DOHH2 (cell line): Measurements from ENCODE around the gene KAT2B.

Source experiments
- H3F3A ChIP-seq: fragments of 200-600 bp; sonication (generic), shearing (Covaris generic); 2 replicates; pipeline ENCODE4 v1.6.0; 2016; ENCODE audit warnings: antibody characterized with exemption, mild to moderate bottlenecking; ENCODE audit not compliant: control insufficient read depth, insufficient read depth
- H3K27ac ChIP-seq: fragments of 200-600 bp; sonication (generic); 2 replicates; pipeline ENCODE4 v1.5.1; 2014; ENCODE audit warnings: low read depth, mild to moderate bottlenecking, low read length, moderate library complexity
- H3K27me3 ChIP-seq: fragments of 200-600 bp; sonication (generic); 2 replicates; pipeline ENCODE4 v1.6.1; 2014; ENCODE audit warnings: mild to moderate bottlenecking, low read length, mixed read lengths; ENCODE audit not compliant: control insufficient read depth
- H3K36me3 ChIP-seq: fragments of 200-600 bp; sonication (generic); 2 replicates; pipeline ENCODE4 v1.6.1; 2014; ENCODE audit warnings: mild to moderate bottlenecking, low read length, moderate library complexity, mixed read lengths; ENCODE audit not compliant: control insufficient read depth
- H3K4me1 ChIP-seq: fragments of 200-600 bp; sonication (generic); 2 replicates; pipeline ENCODE4 v1.6.1; 2014; ENCODE audit warnings: mild to moderate bottlenecking, low read length, mixed read lengths; ENCODE audit not compliant: control insufficient read depth
- H3K4me2 ChIP-seq: fragments of 200-600 bp; sonication (generic); 2 replicates; pipeline ENCODE4 v1.6.0; 2014; ENCODE audit warnings: mild to moderate bottlenecking, low read length, moderate library complexity
- H3K4me3 ChIP-seq: fragments of 200-600 bp; sonication (generic); 2 replicates; pipeline ENCODE4 v1.5.1; 2014; ENCODE audit warnings: mild to moderate bottlenecking, low read length, mixed read lengths
- H3K79me2 ChIP-seq: fragments of 200-600 bp; sonication (generic); 2 replicates; pipeline ENCODE4 v1.6.1; 2014; ENCODE audit warnings: mild to moderate bottlenecking, low read length, mixed read lengths; ENCODE audit not compliant: control insufficient read depth
- H3K9me2 ChIP-seq: fragments of 200-600 bp; sonication (generic); replicated peaks from 2 replicates; pipeline ENCODE4 v1.6.1; 2014; ENCODE audit warnings: mild to moderate bottlenecking, low read length, mixed read lengths; ENCODE audit not compliant: control insufficient read depth
- H3K9me3 ChIP-seq: fragments of 200-600 bp; sonication (generic); 2 replicates; pipeline ENCODE4 v1.6.1; 2014; ENCODE audit warnings: antibody characterized with exemption, low read length, mixed read lengths; ENCODE audit not compliant: control insufficient read depth, insufficient read depth
- H4K20me1 ChIP-seq: fragments of 200-600 bp; sonication (generic); 2 replicates; pipeline ENCODE4 v1.6.0; 2014; ENCODE audit warnings: low read depth, mild to moderate bottlenecking, antibody characterized with exemption, low read length, moderate library complexity; ENCODE audit not compliant: control insufficient read depth, insufficient read depth
- EZH2phosphoT487 ChIP-seq: fragments of 200-600 bp; sonication (generic); IDR thresholded peaks from 2 replicates; pipeline ENCODE4 v1.6.1; 2017; ENCODE audit warnings: borderline replicate concordance, mild to moderate bottlenecking, antibody characterized with exemption, low read length, moderate library complexity, mixed read lengths
- TF ChIP-seq, protein P1 (sequence below): fragments of 200-600 bp; sonication (generic); IDR thresholded peaks from one replicate; pipeline ENCODE4 v1.5.1; 2014; ENCODE audit warnings: antibody characterized with exemption, mild to moderate bottlenecking, low read depth, low read length; ENCODE audit not compliant: poor library complexity, severe bottlenecking

The KAT2B gene

GRCh38 chr3:20095470-20095869 lies 55.2 kb downstream of the KAT2B start:
- TF ChIP-seq, protein P1, sequence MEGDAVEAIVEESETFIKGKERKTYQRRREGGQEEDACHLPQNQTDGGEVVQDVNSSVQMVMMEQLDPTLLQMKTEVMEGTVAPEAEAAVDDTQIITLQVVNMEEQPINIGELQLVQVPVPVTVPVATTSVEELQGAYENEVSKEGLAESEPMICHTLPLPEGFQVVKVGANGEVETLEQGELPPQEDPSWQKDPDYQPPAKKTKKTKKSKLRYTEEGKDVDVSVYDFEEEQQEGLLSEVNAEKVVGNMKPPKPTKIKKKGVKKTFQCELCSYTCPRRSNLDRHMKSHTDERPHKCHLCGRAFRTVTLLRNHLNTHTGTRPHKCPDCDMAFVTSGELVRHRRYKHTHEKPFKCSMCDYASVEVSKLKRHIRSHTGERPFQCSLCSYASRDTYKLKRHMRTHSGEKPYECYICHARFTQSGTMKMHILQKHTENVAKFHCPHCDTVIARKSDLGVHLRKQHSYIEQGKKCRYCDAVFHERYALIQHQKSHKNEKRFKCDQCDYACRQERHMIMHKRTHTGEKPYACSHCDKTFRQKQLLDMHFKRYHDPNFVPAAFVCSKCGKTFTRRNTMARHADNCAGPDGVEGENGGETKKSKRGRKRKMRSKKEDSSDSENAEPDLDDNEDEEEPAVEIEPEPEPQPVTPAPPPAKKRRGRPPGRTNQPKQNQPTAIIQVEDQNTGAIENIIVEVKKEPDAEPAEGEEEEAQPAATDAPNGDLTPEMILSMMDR: no peak
- TF ChIP-seq EZH2phosphoT487: no peak
- no peaks in the 10 kb centered on the region for H4K20me1 ChIP-seq
- H3K79me2 ChIP-seq: no peaks in the 10 kb centered on the region; the same call in 1 of the 2 replicates
- H3K27ac ChIP-seq: no peak overlapping the region
- no peak overlapping the region for H3K4me2 ChIP-seq
- 0 out of 2 replicates have a peak, but pooled peaks cover under 1% of the 10 kb centered on the region for H3K9me3 ChIP-seq
- H3K4me3 ChIP-seq: no peak overlapping the region
- no peaks in the 10 kb centered on the region for H3F3A ChIP-seq
- no peaks in the 10 kb centered on the region for H3K4me1 ChIP-seq
- H3K9me2 ChIP-seq: no peaks in the 10 kb centered on the region
- no peaks in the 10 kb centered on the region for H3K27me3 ChIP-seq
- peaks cover 21% of the 10 kb centered on the region for H3K36me3 ChIP-seq

DNA sequence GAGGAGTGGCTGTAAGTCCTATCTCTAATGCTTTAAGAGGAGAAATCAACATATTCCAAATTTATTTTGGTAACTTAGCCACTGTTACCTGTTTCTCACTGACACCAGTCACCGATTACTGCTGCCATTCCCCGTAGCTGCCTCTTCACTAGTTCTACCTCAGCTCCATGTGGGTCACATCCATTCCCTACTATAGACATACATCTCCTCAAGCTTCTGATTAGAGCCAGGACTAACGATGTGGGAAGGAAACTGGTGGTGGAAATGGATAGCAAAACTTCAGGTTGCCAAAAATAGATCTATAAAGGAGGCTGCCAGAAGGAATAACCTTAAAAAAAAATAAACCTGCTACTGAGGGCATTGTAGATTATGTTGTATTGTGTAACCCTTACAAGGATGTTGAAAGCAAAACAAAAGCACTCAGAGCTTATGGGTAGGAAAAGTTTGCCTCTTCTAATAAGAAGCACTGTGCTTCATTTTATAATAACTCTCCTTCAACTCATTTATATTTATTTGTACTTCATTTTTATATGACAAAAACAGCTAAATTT lies 56.0 kb downstream of the KAT2B start:
- Histone ChIP-seq H3K27ac (no peak overlapping the region), H3K4me2 (no peak overlapping the region), H3K4me1 (no peaks in the 10 kb centered on the region), H3K27me3 (no peaks in the 10 kb centered on the region), H3K36me3 (peaks cover 23% of the 10 kb centered on the region), H3K79me2 (no peaks in the 10 kb centered on the region), H3F3A (no peaks in the 10 kb centered on the region), H4K20me1 (no peaks in the 10 kb centered on the region), H3K9me3 (no peaks in the 10 kb centered on the region), H3K9me2 (no peaks in the 10 kb centered on the region), H3K4me3 (no peak overlapping the region)
- no peak for TF ChIP-seq EZH2phosphoT487
- TF ChIP-seq, protein P1: no peak

DNA sequence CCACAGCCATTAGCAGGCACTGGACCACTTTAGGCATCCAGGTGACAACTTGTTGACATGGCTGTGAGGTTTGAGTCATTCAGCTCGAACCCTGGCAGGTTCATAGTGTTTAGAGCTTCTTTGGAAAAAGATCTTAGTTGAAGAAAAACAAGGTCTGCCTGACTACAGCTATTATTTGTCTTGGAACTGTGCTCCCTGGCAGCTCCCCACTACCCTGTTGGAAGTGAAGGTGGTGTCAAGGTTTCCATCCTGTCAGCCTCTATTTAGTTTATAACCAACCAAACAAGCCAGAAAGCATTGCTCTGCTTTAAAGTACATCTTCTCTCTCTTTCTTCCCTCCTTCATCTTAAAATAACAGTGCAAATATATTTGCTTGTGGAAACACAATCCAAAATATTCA lies 56.8 kb downstream of the KAT2B start:
- no peaks in the 10 kb centered on the region for H3F3A ChIP-seq
- H3K4me3 ChIP-seq: no peak overlapping the region
- H3K9me3 ChIP-seq: no peaks in the 10 kb centered on the region
- peaks cover 23% of the 10 kb centered on the region for H3K36me3 ChIP-seq
- no peaks in the 10 kb centered on the region for H3K79me2 ChIP-seq
- no peaks in the 10 kb centered on the region for H3K4me1 ChIP-seq
- H3K9me2 ChIP-seq: no peaks in the 10 kb centered on the region
- H4K20me1 ChIP-seq: no peaks in the 10 kb centered on the region
- no peak overlapping the region for H3K27ac ChIP-seq
- no peak overlapping the region for H3K4me2 ChIP-seq
- TF ChIP-seq, protein P1: no peak
- no peak for TF ChIP-seq EZH2phosphoT487
- H3K27me3 ChIP-seq: no peaks in the 10 kb centered on the region

- Histone ChIP-seq H3K27ac (no peak overlapping the region), H3K4me2 (no peak overlapping the region), H4K20me1 (no peaks in the 10 kb centered on the region), H3K4me3 (no peak overlapping the region), H3K79me2 (no peaks in the 10 kb centered on the region), H3F3A (no peaks in the 10 kb centered on the region), H3K27me3 (no peaks in the 10 kb centered on the region), H3K9me3 (no peaks in the 10 kb centered on the region), H3K36me3 (peaks cover 23% of the 10 kb centered on the region), H3K9me2 (no peaks in the 10 kb centered on the region), H3K4me1 (no peaks in the 10 kb centered on the region)
- TF ChIP-seq, protein P1: no peak
- no peak for TF ChIP-seq EZH2phosphoT487
Measured at GRCh38 chr3:20099060-20099459, 58.8 kb downstream of the KAT2B start.
